IPS DF 19.7 (cell line): ENCODE measurements around the gene ATCAY.
A peak's percentile ranks its signal among the peaks of the same experiment; 100 is the strongest.
"Not testable (repeated sequence)": the region's sequence is repeated elsewhere in the genome, so short reads cannot be mapped to it uniquely, and the experiment has no call there.

Experiments used
- DNase-seq: peaks from one replicate; pipeline ENCODE4 v3.0.0-alpha.2; 2013; ENCODE audit warnings: low read depth, low spot score

The ATCAY gene

GRCh38 chr19:3902317-3902973 lies 22.0 kb downstream of the ATCAY start:
- DNase-seq, result no peak

- no peak for DNase-seq
These were observed 23.7 kb downstream of the ATCAY start for GRCh38 chr19:3904233-3904632.

GRCh38 chr19:3907626-3908265 lies 27.3 kb downstream of the ATCAY start:
- no peak for DNase-seq

GRCh38 chr19:3908266-3909054 lies 28.0 kb downstream of the ATCAY start:
- DNase-seq, result no peak

GRCh38 chr19:3910105-3910504 lies 29.6 kb downstream of the ATCAY start:
- DNase-seq, result no peak

GRCh38 chr19:3914199-3914598 lies 33.7 kb downstream of the ATCAY start:
- DNase-seq, result no peak

GRCh38 chr19:3916033-3916432 lies 35.5 kb downstream of the ATCAY start:
- DNase-seq, result no peak

GRCh38 chr19:3919793-3920192 lies 39.3 kb downstream of the ATCAY start:
- DNase-seq, result no peak

GRCh38 chr19:3923096-3923758 lies 42.7 kb downstream of the ATCAY start:
- no peak for DNase-seq

- no peak for DNase-seq
These were observed 43.4 kb downstream of the ATCAY start for GRCh38 chr19:3923912-3924311.

- DNase-seq, result no peak
These were observed 50.6 kb downstream of the ATCAY start for GRCh38 chr19:3931041-3931440.

- peak; percentile 74 for DNase-seq
These were observed 52.7 kb downstream of the ATCAY start, which contains the start of gene NMRK2 for GRCh38 chr19:3932931-3933810. Gene NMRK2 (plus strand): TSS chr19:3933069. CDS start chr19:3933672, 603 bp downstream.

- DNase-seq, result no peak
These were observed 56.3 kb downstream of the ATCAY start for GRCh38 chr19:3936506-3937442.

- DNase-seq, result not testable (repeated sequence)
These were observed 57.9 kb downstream of the ATCAY start for GRCh38 chr19:3938300-3938950.

GRCh38 chr19:3942790-3943409 lies 62.4 kb downstream of the ATCAY start:
- no peak for DNase-seq

- DNase-seq, result no peak
These were observed 63.7 kb downstream of the ATCAY start for GRCh38 chr19:3944018-3944721.

- DNase-seq, result no peak
These were observed 65.4 kb downstream of the ATCAY start for GRCh38 chr19:3945838-3946237.

GRCh38 chr19:3947316-3947933 lies 66.9 kb downstream of the ATCAY start:
- DNase-seq, result not testable (repeated sequence)
